Mammary epithelial cell (primary cell): ENCODE data around the gene TBXT.

Source experiments
- CTCF ChIP-seq, 2 donors: IDR thresholded peaks in 1 of 2; conservative IDR thresholded peaks in 1 of 2; 2 replicates each; pipeline ENCODE4 v1.5.1; 2011 to 2012; ENCODE audit warnings: inconsistent platforms in 2 of 2, low read length in 2 of 2, mild to moderate bottlenecking in 2 of 2, control low read depth in 1 of 2, low read depth in 1 of 2; ENCODE audit not compliant: insufficient read depth in 1 of 2; ENCODE audit errors: extremely low read depth in 1 of 2
- EZH2 ChIP-seq: IDR thresholded peaks from 2 replicates; pipeline ENCODE4 v1.6.1; 2012; ENCODE audit warnings: low read length, inconsistent platforms, borderline replicate concordance

GRCh38 chr6:166145751-166146150 is 21.9 kb downstream of the TBXT start:
- TF ChIP-seq CTCF (conservative IDR thresholded peaks at IDR 0.05 in 1 of 2, IDR thresholded peaks at IDR 0.05 in 1 of 2; ENCODE audit: extremely low read depth in 1 of 2, insufficient read depth in 1 of 2, low read depth in 1 of 2, low read length in 2 of 2) (no peak), EZH2 (no peak)
